ENCODE data around the gene ASB13. TPM values are rescaled to one million over a fixed set of nuclear protein-coding genes. Genes with fewer than 3 reads are reported as not detected.

ASB13 gene
- total and polyA plus RNA-seq, 2 of the 13 experiments (the other 11 are each of a cell fraction or from before 2014, with no cell fraction given) = 9.3 to 15.4 TPM

Small RNAs within 50 kb of the gene (small RNA-seq; reads per million reads assigned to genes)
- gene AL365356.2 (ENCODE audit: insufficient read depth in 2 of 3, insufficient read length in 3 of 3, low read depth in 2 of 3, low replicate concordance in 1 of 3) (0 reads per million in 3 experiments), gene RN7SL445P (ENCODE audit: insufficient read depth in 2 of 3, insufficient read length in 3 of 3, low read depth in 2 of 3, low replicate concordance in 1 of 3) (0 reads per million in 3 experiments)

Other genes with a start within 250 kb of the ASB13 start
- not detected in 2 replicates for gene CALML5, start 167.0 kb downstream of the ASB13 start, total RNA-seq (2016; rRNA removed; fragmentation: Illumina TruSeq; extraction: Trizol)
- gene CALML5, start 167.0 kb downstream of the ASB13 start, polyA plus RNA-seq (2011; rRNA removed) = not detected in 2 replicates
- gene CALML3, start 141.6 kb downstream of the ASB13 start, total RNA-seq (2016; rRNA removed; fragmentation: Illumina TruSeq; extraction: Trizol) = not detected in 2 replicates
- gene CALML3, start 141.6 kb downstream of the ASB13 start, polyA plus RNA-seq (2011; rRNA removed) = not detected in 2 replicates
- 55.3 and 58.9 TPM in 2 replicates for gene TASOR2, start 18.2 kb upstream of the ASB13 start, total RNA-seq (2016; rRNA removed; fragmentation: Illumina TruSeq; extraction: Trizol)
- 22.8 and 24.2 TPM in 2 replicates for gene TASOR2, start 18.2 kb upstream of the ASB13 start, polyA plus RNA-seq (2011; rRNA removed)
- 477 and 756 TPM in 2 replicates for gene GDI2, start 146.8 kb upstream of the ASB13 start, total RNA-seq (2016; rRNA removed; fragmentation: Illumina TruSeq; extraction: Trizol)
- 118 and 153 TPM in 2 replicates for gene GDI2, start 146.8 kb upstream of the ASB13 start, polyA plus RNA-seq (2011; rRNA removed)
- 5.4 and 8.0 TPM in 2 replicates for gene ANKRD16, start 223.3 kb upstream of the ASB13 start, total RNA-seq (2016; rRNA removed; fragmentation: Illumina TruSeq; extraction: Trizol)
- 11.2 and 11.4 TPM in 2 replicates for gene ANKRD16, start 223.3 kb upstream of the ASB13 start, polyA plus RNA-seq (2011; rRNA removed)
- gene FBH1, start 223.6 kb upstream of the ASB13 start, total RNA-seq (2016; rRNA removed; fragmentation: Illumina TruSeq; extraction: Trizol) = 53.3 and 60.3 TPM in 2 replicates
- gene FBH1, start 223.6 kb upstream of the ASB13 start, polyA plus RNA-seq (2011; rRNA removed) = 48.8 and 51.3 TPM in 2 replicates